COLO668 (cell line): Measurements from ENCODE around the gene LYG1.
A peak's percentile ranks its signal among the peaks of the same experiment; 100 is the strongest.
"Not testable (repeated sequence)": the region's sequence is repeated elsewhere in the genome, so short reads cannot be mapped to it uniquely, and the experiment has no call there.

ENCODE experiments used
- DNase-seq: peaks from one replicate; lab custom pipeline; 2025; ENCODE audit not compliant: unreplicated experiment; lab: John Stamatoyannopoulos, UW

Gene LYG1

DNA sequence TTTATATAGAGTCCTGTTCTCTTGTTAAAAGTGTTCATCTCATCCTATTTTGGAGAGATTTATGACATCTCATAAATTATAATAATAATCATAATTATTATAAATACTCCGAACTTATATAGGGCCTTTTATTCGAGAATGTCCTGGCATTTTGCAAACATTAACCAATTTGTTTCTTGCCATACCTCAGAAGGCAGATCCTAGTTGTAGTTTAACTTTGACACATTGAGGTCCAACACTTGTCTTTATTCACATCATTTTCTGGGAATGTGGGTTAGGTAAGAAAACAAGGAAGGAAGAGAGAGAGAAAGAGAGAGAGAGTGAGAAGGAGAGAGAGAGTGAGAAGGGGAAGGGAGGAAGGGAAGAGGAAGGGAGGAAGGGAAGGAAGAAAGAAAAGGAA lies at the start of gene LYG1:
Gene LYG1 (minus strand): TSS at position 101 of the 400 bp plus-strand sequence. CDS start 5,527 bp downstream, outside the sequence.
- not testable (repeated sequence) for DNase-seq

GRCh38 chr2:99350194-99350593 lies 49.2 kb upstream of the LYG1 start:
- DNase-seq = no peak

DNA sequence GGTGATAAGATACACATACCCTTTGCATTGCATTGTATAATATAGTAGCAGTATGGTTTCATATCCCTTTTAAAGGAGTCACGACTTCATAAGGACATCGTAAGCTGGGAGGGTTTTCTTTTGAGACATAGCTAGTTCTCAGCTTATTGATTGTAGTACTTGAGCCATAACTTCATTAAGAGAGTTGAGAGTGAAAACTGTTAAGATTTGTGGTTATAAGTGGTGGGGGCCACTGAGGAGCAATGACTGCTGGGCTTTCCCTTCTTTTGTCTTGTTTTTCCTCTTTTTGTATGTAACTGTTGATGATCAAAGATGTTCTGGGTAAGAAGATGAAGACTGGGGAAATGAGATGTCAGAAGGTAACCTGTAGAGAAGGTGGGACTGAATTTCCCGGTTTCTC lies 47.2 kb upstream of the LYG1 start:
- DNase-seq = no peak

GRCh38 chr2:99346218-99346617 lies 45.2 kb upstream of the LYG1 start:
- no peak for DNase-seq

DNA sequence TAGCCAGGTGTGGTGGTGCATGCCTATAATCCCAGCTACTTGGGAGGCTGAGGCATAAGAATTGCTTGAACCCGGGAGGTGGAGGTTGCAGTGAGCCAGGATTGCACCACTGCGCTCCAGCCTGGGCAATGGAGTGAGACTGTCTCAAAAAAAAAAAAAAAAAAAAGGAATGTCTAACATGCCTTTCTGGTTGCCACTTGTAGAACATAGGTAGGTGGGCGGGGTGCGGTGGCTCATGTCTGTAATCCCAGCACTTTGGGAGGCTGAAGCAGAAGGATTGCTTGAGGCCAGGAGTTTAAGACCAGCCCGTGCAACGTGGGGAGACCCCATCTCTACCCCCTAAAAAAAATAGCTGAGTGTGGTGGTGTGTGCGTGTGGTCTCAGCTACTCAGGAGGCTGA lies 44.4 kb upstream of the LYG1 start:
- not testable (repeated sequence) for DNase-seq

DNA sequence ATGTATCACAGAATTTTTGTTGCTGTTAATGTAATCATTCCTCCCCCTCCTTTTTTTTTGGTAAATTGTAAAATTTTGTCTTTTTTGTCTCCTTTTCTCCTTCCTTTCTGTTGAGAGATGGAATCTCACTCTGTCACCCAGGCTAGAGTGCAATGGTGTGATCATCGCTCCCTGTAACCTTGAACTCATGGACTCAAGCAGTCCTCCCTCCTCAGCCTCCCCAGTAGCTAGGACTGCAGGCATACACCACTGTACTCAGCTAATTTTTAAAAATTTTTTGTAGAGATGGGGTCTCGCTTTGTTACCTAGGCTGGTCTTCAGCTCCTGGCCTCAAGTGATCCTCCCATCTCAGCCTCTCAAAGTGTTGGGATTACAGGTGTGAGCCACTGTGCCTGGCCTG lies 41.5 kb upstream of the LYG1 start:
- DNase-seq = no peak

GRCh38 chr2:99340669-99341236 lies 39.8 kb upstream of the LYG1 start:
- DNase-seq = no peak

- no peak for DNase-seq
These were observed 37.1 kb upstream of the LYG1 start for GRCh38 chr2:99338029-99338585.

DNA sequence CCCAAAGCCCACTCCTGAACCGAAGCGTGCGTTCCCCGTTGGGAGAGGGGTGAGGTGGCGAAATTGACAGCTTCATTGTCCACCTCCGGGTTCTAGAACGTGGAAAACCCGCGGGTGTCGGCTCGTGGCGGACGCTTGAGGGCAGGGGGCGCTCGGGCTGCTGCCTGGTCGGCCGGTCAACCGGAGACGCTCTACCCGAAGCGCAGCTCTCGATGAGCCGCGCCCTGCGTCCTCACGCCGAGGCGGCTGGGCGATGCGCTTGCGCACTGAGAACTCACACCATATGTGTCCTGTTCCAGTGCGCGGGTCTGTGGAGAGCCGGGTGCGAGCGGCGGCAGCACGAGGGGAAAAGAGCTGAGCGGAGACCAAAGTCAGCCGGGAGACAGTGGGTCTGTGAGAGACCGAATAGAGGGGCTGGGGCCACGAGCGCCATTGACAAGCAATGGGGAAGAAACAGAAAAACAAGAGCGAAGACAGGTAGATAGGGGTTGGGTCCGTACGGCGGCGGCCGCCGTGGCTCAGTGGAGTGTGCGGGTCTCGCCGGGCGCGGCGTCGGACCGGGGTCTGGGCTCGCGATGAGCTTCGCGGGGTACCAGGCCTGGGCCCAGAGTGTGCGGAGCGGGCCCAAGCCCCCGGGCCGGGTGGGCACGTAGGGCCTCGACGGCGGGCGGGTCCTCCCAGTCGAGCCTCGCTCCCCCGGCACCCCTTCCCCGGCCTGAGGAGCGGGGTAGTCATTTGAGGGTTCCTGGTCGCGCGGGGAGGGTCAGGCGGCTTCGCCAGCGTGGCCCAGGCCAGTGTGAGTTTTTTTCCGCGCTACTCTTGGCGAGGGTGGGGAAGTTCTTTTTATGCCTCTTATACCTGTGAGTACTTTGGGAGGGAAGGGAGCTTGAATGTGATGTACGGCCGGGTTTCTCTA lies 36.4 kb upstream of the LYG1 start, which contains the start of gene EIF5B:
Gene EIF5B (plus strand): TSS at position 277 of the 916 bp plus-strand sequence. CDS start 166 bp downstream, at position 443.
- peak; percentile 97 for DNase-seq

DNA sequence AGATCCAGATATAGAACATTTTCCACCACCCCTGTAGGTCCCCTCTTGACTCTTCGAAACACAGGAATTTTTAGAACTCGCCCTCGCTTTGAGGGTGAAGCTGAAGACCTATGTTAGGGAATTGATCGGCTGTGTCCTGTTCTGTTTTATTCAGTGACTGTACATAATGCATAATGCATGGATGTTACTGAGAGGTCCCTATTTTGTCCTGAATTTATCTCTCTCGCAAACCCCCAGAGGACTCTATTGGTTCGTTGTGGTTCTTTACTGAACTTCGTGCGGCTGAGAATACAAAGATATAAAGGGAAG lies 35.8 kb upstream of the LYG1 start:
- peak; percentile 20 for DNase-seq

DNA sequence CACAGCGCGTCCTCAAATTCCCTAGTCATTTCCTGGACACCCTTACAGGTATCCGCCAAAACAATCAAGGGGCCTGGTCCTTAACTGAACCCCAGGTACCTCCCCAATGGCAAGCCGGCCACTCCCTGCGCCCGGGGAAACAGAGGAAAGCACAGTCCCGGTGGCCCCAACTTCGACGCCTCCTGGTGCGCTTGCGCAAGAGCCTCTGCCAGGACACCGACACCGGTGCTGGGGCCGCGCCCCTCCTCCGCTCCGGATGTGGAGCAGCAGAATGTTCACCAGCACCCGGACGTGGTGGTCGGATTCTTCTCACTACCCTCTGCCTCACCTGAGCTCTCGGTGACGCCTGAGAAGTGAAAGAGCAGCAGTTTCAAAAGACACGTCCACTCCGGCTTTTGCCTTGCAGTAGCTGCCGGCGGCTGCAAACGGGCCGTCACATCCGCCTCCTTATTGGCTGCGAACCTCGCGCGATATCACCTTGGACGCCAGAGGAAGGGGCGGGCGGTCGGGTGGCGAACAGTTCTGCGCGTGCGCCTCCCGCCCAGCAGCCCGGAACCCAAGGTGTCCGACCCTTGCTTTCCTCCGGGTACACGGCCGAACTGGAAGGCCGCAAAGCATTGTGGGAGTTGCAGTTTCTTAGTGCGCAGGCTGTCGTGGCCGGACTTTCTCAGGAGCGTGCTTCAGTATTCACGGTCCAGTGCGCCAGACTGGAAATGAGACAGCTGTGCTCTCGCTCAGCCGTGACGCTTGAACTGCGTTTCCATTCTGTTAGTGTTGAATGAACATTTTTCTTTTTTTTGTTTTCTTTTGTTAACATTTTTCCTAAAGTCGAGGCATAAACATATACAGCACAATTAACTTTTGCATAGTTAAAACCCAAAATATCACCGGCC lies 35.2 kb upstream of the LYG1 start, which contains the start of gene TXNDC9:
Gene TXNDC9 (minus strand): TSS at position 423 of the 893 bp plus-strand sequence. CDS start 3,123 bp downstream, outside the sequence.
- peak; percentile 99 for DNase-seq

GRCh38 chr2:99325384-99325783 lies 24.4 kb upstream of the LYG1 start:
- no peak for DNase-seq

- DNase-seq = not testable (repeated sequence)
These were observed 16.8 kb upstream of the LYG1 start for GRCh38 chr2:99317873-99318200.

GRCh38 chr2:99317161-99317872 lies 16.3 kb upstream of the LYG1 start:
- no peak for DNase-seq

- DNase-seq = no peak
These were observed 1.4 kb downstream of the LYG1 start for GRCh38 chr2:99299580-99299979.

DNA sequence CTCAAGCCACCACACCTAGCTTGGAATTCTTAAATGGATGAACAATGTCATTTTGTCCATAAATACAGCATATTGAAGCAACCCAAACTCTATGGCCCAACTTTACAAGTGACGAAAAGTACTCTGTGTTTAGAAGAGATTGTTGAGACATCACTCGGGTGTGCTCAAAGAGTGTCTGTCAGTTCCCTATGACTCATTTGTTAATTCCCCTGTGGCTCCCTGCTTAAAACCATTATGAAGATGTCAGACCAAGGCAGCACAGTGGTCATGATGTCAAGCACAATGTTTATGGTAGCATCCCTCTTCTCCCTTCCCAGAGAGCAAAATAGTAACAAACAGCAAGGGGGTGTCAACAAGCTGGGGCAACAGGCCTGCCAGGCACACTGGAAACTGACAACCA lies 3.0 kb downstream of the LYG1 start:
- DNase-seq = no peak

GRCh38 chr2:99285526-99285925 lies 15.5 kb downstream of the LYG1 start:
- DNase-seq = no peak

GRCh38 chr2:99279969-99280695 lies 20.9 kb downstream of the LYG1 start:
- no peak for DNase-seq

DNA sequence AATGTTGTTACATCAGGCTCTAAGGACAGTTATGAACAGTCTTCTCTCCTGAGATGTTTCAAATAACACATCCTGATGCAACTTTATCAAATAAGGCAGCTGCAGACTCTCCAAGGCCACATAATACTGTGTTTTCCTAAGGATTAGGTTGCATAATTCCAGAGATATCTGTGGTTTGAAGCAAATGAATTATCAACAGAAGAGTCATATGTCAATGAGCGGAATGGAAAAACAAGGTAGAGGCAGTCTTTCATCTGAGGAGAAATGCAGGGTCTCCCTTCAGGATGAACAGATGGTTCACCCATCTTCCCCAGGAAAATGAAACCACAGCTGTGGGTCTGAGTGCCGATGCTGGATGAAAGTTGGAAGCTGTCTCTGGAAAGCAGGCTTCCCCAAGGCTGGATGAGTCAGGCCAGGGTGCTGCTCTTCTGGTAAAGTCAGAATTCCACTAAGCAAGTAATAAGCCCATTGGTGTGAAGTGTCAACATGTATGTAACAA lies 22.2 kb downstream of the LYG1 start:
- DNase-seq = peak; percentile 22
